Calu3 (cell line): ENCODE measurements around the gene RAD51B. TPM values are rescaled to one million over a fixed set of nuclear protein-coding genes. Genes with fewer than 3 reads are reported as not detected.

Source experiments
- BruUV-seq: library from RNA; stranded (reverse); fragments of 400-500 nt; replicated peaks from 2 replicates; lab custom pipeline; 2021; lab: Mats Ljungman, UMichigan
- CTCF ChIA-PET: fragments of 300-600 bp; sonication (Branson Sonifier 250); formaldehyde crosslinking; loops from one replicate; lab custom pipeline; 2022; ENCODE audit warnings: antibody characterized with exemption; lab: Charles Lee
- DNase-seq: peaks from one replicate; pipeline ENCODE4 v3.0.0; 2022
- H3K27ac Mint-ChIP-seq: one replicate; pipeline ENCODE4 v1.8.0; 2022; ENCODE audit warnings: mixed read lengths; ENCODE audit not compliant: unreplicated experiment
- H3K27me3 Mint-ChIP-seq: one replicate; pipeline ENCODE4 v1.8.0; 2022; ENCODE audit warnings: mixed read lengths; ENCODE audit not compliant: unreplicated experiment
- H3K36me3 Mint-ChIP-seq: one replicate; pipeline ENCODE4 v1.8.0; 2022; ENCODE audit warnings: mild to moderate bottlenecking, moderate library complexity, mixed read lengths; ENCODE audit not compliant: insufficient read depth, unreplicated experiment
- H3K4me1 Mint-ChIP-seq: one replicate; pipeline ENCODE4 v1.8.0; 2022; ENCODE audit warnings: mild to moderate bottlenecking, low read depth, mixed read lengths; ENCODE audit not compliant: unreplicated experiment
- H3K4me3 Mint-ChIP-seq: one replicate; pipeline ENCODE4 v1.8.0; 2022; ENCODE audit warnings: mild to moderate bottlenecking, low read depth, moderate library complexity, mixed read lengths; ENCODE audit not compliant: unreplicated experiment
- H3K9me3 Mint-ChIP-seq: one replicate; pipeline ENCODE4 v1.8.0; 2022; ENCODE audit warnings: low read depth, mixed read lengths; ENCODE audit not compliant: unreplicated experiment
- CTCF ChIP-seq: fragments of 200-600 bp; IDR thresholded peaks from one replicate; pipeline ENCODE4 v1.8.0; 2022; ENCODE audit warnings: antibody characterized with exemption; ENCODE audit not compliant: unreplicated experiment
- intact Hi-C: fragments of 100-400 bp; cut with micrococcal nuclease; formaldehyde crosslinking; loops from one replicate; pipeline ENCODE4 v1.10.0; 2022; ENCODE audit not compliant: unreplicated experiment
- total RNA-seq: library from RNA; stranded (reverse); gene quantifications from 2 replicates; pipeline ENCODE4 v1.2.3, GENCODE V29; 2022

RAD51B gene
- total RNA-seq, 1 experiment from 2014 or later = 24.7 TPM

- no peak for TF ChIP-seq CTCF
- Mint-ChIP-seq H3K27me3 (peaks cover 10% of the 10 kb centered on the region), H3K9me3 (no peaks in the 10 kb centered on the region), H3K4me1 (peaks cover 7% of the 10 kb centered on the region), H3K36me3 (no peaks in the 10 kb centered on the region), H3K27ac (no peak overlapping the region), H3K4me3 (no peak overlapping the region)
- DNase-seq = no peak
- intact Hi-C loops = no loop called here
- CTCF ChIA-PET = no interaction called here
- no TSS peak for BruUV-seq
These were observed 932.9 kb downstream of the RAD51B start for GRCh38 chr14:68752271-68753006.

GRCh38 chr14:68753690-68754089, 934.1 kb downstream of the RAD51B start:
- DNase-seq = no peak
- Mint-ChIP-seq H3K36me3 (no peaks in the 10 kb centered on the region), H3K4me1 (peaks cover 7% of the 10 kb centered on the region), H3K9me3 (no peaks in the 10 kb centered on the region), H3K27me3 (no peaks in the 10 kb centered on the region), H3K27ac (no peak overlapping the region), H3K4me3 (no peak overlapping the region)
- intact Hi-C loops = no loop called here
- no TSS peak for BruUV-seq
- CTCF ChIA-PET = no interaction called here
- TF ChIP-seq CTCF = no peak

- Mint-ChIP-seq H3K4me3 (no peak overlapping the region), H3K9me3 (no peaks in the 10 kb centered on the region), H3K4me1 (peaks cover 12% of the 10 kb centered on the region), H3K36me3 (no peaks in the 10 kb centered on the region), H3K27me3 (no peaks in the 10 kb centered on the region), H3K27ac (no peak overlapping the region)
- DNase-seq = no peak
- TF ChIP-seq CTCF = no peak
- BruUV-seq = no TSS peak
- CTCF ChIA-PET = no interaction called here
- intact Hi-C loops = no loop called here
These were observed 935.4 kb downstream of the RAD51B start for GRCh38 chr14:68755016-68755353.

GRCh38 chr14:68756000-68756481, 936.5 kb downstream of the RAD51B start:
- intact Hi-C loops = no loop called here
- no peak overlapping the region for H3K27ac Mint-ChIP-seq
- H3K36me3 Mint-ChIP-seq = no peaks in the 10 kb centered on the region
- no peaks in the 10 kb centered on the region for H3K27me3 Mint-ChIP-seq
- H3K4me3 Mint-ChIP-seq = no peak overlapping the region
- H3K4me1 Mint-ChIP-seq = peaks cover 17% of the 10 kb centered on the region
- TF ChIP-seq CTCF = no peak
- CTCF ChIA-PET = no interaction called here
- no peak for DNase-seq
- no peaks in the 10 kb centered on the region for H3K9me3 Mint-ChIP-seq
- no TSS peak for BruUV-seq
